Measurements from ENCODE around the gene SDF4.
"Not testable (repeated sequence)": the region's sequence is repeated elsewhere in the genome, so short reads cannot be mapped to it uniquely, and the experiment has no call there.

The SDF4 gene

GRCh38 chr1:1179346-1179982 lies 52.3 kb downstream of the SDF4 start:
- no peak for DNase-seq (ENCODE audit: low spot score)

GRCh38 chr1:1178794-1179331 lies 52.9 kb downstream of the SDF4 start:
- no peak for DNase-seq (ENCODE audit: low spot score)

- DNase-seq (ENCODE audit: low spot score) = no peak
Measured at GRCh38 chr1:1177452-1178206, 54.2 kb downstream of the SDF4 start.

- no peak for DNase-seq (ENCODE audit: low spot score)
Measured at GRCh38 chr1:1176931-1177330, 54.9 kb downstream of the SDF4 start.

- not testable (repeated sequence) for DNase-seq (ENCODE audit: low spot score)
Measured at GRCh38 chr1:1176063-1176761, 55.6 kb downstream of the SDF4 start.

GRCh38 chr1:1175221-1176062 lies 56.4 kb downstream of the SDF4 start:
- DNase-seq (ENCODE audit: low spot score) = no peak

- no peak for DNase-seq (ENCODE audit: low spot score)
Measured at GRCh38 chr1:1173793-1174415, 57.9 kb downstream of the SDF4 start, which contains the start of gene TTLL10. Gene TTLL10, plus strand, starts transcription at chr1:1173880. Its CDS starts 5,336 bp downstream, at chr1:1179216.

- DNase-seq (ENCODE audit: low spot score) = no peak
Measured at GRCh38 chr1:1173061-1173792, 58.6 kb downstream of the SDF4 start.

- no peak for DNase-seq (ENCODE audit: low spot score)
Measured at GRCh38 chr1:1171546-1172340, 60.1 kb downstream of the SDF4 start.

- no peak for DNase-seq (ENCODE audit: low spot score)
Measured at GRCh38 chr1:1171161-1171545, 60.6 kb downstream of the SDF4 start.

- no peak for DNase-seq (ENCODE audit: low spot score)
Measured at GRCh38 chr1:1170215-1171091, 61.3 kb downstream of the SDF4 start.

- no peak for DNase-seq (ENCODE audit: low spot score)
Measured at GRCh38 chr1:1169429-1170214, 62.2 kb downstream of the SDF4 start.

GRCh38 chr1:1168451-1169411 lies 63.1 kb downstream of the SDF4 start:
- no peak for DNase-seq (ENCODE audit: low spot score)

GRCh38 chr1:1167841-1168450 lies 63.9 kb downstream of the SDF4 start:
- no peak for DNase-seq (ENCODE audit: low spot score)

GRCh38 chr1:1167398-1167821 lies 64.4 kb downstream of the SDF4 start:
- no peak for DNase-seq (ENCODE audit: low spot score)

All from GM03348 (cell line).